22Rv1 (cell line): ENCODE results near the gene MAG.
A peak's percentile ranks its signal among the peaks of the same experiment; 100 is the strongest.

Experiments used
- H3K27ac ChIP-seq: fragments of 450-650 bp; 2 replicates; pipeline ENCODE4 v1.5.1; 2017
- ZFX ChIP-seq: fragments of 450-650 bp; IDR thresholded peaks from 2 replicates; pipeline ENCODE4 v1.6.1; 2017; ENCODE audit warnings: antibody characterized with exemption, borderline replicate concordance
- TF ChIP-seq, protein P1 (sequence below): fragments of 450-650 bp; IDR thresholded peaks from 2 replicates; pipeline ENCODE4 v1.5.1; 2017; ENCODE audit warnings: mild to moderate bottlenecking

The MAG gene

DNA sequence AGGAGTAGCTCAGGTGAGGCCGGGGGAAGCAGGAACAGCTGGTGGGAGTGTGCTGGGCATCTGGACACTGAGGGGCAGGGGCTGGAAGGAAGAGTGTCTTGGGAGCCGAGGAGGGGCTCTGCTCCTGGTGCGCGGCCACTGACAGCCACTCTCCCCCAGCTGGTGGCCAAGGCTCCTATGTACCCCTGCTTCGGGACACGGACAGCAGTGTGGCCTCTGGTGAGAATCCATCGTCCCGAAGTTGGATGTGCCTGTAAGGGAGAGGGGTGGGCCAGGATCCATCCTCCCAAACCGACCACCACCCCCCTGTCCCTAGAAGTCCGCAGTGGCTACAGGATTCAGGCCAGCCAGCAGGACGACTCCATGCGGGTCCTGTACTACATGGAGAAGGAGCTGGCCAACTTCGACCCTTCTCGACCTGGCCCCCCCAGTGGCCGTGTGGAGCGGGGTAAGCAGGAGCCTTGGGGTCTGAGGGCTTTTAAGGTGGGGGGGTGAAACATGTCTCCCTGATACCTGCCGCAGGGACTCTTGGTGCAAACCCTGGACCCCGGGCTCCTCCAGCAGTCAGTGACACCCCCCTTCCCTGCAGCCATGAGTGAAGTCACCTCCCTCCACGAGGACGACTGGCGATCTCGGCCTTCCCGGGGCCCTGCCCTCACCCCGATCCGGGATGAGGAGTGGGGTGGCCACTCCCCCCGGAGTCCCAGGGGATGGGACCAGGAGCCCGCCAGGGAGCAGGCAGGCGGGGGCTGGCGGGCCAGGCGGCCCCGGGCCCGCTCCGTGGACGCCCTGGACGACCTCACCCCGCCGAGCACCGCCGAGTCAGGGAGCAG, 25.2 kb upstream of the MAG start:
- peak overlapping the region; percentile 98 for H3K27ac ChIP-seq
- no peak for TF ChIP-seq ZFX
- TF ChIP-seq, protein P1, sequence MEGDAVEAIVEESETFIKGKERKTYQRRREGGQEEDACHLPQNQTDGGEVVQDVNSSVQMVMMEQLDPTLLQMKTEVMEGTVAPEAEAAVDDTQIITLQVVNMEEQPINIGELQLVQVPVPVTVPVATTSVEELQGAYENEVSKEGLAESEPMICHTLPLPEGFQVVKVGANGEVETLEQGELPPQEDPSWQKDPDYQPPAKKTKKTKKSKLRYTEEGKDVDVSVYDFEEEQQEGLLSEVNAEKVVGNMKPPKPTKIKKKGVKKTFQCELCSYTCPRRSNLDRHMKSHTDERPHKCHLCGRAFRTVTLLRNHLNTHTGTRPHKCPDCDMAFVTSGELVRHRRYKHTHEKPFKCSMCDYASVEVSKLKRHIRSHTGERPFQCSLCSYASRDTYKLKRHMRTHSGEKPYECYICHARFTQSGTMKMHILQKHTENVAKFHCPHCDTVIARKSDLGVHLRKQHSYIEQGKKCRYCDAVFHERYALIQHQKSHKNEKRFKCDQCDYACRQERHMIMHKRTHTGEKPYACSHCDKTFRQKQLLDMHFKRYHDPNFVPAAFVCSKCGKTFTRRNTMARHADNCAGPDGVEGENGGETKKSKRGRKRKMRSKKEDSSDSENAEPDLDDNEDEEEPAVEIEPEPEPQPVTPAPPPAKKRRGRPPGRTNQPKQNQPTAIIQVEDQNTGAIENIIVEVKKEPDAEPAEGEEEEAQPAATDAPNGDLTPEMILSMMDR = no peak

DNA sequence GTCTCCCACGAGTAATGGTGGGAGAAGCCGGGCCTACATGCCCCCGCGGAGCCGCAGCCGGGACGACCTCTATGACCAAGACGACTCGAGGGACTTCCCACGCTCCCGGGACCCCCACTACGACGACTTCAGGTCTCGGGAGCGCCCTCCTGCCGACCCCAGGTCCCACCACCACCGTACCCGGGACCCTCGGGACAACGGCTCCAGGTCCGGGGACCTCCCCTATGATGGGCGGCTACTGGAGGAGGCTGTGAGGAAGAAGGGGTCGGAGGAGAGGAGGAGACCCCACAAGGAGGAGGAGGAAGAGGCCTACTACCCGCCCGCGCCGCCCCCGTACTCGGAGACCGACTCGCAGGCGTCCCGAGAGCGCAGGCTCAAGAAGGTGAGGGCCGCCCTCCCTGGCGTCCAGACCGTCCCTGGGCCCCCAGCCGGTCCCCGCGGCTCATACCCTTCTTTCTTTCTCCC, 24.6 kb upstream of the MAG start:
- H3K27ac ChIP-seq = peak overlapping the region; percentile 98
- TF ChIP-seq, protein P1 = no peak
- no peak for TF ChIP-seq ZFX

DNA sequence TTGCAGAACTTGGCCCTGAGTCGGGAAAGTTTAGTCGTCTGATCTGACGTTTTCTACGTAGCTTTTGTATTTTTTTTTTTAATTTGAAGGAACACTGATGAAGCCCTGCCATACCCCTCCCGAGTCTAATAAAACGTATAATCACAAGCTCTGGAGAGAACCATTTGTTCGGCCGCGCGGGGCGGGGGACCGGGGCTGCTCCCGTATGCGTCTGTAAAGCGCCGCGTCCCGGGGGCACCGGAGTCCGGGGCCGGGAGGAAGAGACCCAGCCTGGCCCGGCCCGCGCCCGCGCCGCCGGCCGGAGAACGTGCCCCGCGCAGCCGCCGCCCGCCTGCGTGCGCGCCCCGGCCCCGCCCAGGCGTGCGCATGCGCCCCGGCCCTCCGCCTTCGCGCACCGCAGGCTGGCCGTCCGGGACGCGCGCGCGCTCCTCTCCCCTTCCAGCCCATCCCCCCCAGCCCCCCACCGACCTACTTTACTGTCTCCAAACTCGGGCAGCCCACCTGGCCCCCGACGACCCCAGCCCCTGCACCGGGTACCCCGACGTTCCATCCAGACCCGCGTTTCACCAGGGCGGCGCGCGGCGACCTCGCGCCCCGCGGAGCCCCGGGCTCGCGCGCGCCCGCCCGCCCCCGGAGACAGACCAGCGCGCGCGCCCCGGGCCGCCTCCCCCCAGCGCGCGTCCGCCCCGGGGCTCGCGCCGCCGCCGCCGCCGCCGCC, 24.0 kb upstream of the MAG start:
- TF ChIP-seq, protein P1 = no peak
- TF ChIP-seq ZFX = no peak
- H3K27ac ChIP-seq = peak overlapping the region; percentile 98

DNA sequence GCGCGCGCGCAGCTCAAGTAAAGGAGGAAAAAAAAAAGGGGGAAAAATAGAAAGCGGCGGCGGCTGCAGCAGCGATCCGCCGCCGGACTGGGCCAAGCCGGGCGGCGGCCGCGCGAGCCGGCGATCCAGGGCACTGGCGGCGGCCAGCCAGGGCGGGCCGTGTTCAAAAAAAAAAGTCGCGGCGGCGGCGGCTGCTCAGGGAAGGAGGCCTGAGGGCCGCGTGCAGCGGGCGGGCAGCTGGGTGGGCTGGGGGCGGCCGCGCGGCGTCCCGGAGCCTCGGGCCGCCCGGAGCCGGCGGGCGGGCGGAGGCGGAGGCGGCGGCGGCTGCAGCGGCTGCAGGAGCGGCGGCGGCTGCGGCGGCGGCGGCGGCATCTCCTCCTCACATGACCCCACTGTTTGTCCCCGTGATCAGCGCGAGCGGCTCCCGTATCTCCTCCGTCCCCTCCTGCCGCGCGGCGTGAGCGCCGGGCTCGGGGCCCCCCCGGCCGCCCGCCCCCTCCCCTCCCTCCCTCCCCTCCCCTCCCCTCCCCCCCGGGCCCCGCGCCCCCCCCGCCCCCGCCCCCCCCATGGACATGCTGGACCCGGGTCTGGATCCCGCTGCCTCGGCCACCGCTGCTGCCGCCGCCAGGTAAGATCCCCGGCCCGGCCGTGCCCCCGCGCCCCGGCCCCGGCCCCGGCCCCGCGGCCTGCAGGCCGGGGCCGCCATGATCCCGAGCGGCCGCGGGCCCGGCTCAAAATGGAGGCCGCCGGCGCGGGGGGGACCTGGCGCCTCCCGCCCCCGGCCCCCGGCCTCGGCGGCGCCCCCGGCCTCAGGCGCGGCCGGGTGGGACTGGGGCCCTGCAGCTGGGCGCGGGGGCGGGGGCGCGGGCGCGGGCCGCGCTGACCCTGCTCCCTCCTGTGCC, 23.2 kb upstream of the MAG start, which contains the start of gene USF2:
TSS of gene USF2 (plus strand) at position 427 of the 902 bp plus-strand sequence. CDS start at position 567, 140 bp downstream.
- TF ChIP-seq, protein P1 = no peak
- no peak for TF ChIP-seq ZFX
- H3K27ac ChIP-seq = peak within 1 kb of the TSS; percentile 98

DNA sequence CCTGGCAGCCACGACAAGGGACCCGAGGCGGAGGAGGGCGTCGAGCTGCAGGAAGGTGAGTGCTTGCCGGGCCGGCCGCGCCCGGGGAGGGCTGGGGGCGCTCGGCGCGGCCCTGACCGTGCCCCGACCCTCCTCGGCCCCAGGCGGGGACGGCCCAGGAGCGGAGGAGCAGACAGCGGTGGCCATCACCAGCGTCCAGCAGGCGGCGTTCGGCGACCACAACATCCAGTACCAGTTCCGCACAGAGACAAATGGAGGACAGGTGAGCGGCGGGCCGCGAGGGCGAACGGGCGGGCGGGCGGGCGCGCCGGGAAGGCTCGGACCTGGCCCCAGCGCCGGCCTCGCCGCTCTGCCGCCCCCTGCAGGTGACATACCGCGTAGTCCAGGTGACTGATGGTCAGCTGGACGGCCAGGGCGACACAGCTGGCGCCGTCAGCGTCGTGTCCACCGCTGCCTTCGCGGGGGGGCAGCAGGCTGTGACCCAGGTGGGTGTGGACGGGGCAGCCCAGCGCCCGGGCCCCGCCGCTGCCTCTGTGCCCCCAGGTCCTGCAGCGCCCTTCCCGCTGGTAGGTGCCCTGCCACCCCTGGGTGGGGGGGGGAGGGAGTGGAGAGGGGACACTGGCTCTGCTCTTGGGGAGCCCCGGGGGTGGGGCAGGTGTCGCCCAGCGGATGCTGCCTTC, 22.4 kb upstream of the MAG start:
- peak overlapping the region; percentile 98 for H3K27ac ChIP-seq
- no peak for TF ChIP-seq ZFX
- TF ChIP-seq, protein P1 = peak; percentile 90

DNA sequence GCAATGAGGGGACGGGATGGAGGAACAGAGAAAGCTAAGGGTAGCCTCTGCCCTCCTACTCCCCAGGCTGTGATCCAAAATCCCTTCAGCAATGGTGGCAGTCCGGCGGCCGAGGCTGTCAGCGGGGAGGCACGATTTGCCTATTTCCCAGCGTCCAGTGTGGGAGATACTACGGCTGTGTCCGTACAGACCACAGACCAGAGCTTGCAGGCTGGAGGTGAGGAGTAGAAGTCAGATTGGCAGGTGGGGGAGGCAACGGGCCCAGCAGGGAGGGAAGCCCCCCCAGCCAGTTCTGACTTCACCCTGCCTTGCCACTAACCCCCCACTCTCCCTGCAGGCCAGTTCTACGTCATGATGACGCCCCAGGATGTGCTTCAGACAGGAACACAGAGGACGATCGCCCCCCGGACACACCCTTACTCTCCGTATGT, 21.6 kb upstream of the MAG start:
- no peak for TF ChIP-seq ZFX
- TF ChIP-seq, protein P1 = no peak

More for the DNA sequence above, 21.6 kb upstream of the MAG start:
- H3K27ac ChIP-seq = peak overlapping the region; percentile 98
